Stimulated activated CD4-positive, alpha-beta T cell treated with anti-CD3 and anti-CD28 coated beads, Interleukin-4, amount 100 ng/mL, for 24 hours (primary cell): Measurements from ENCODE around the gene STOM.

Source experiments
- DNase-seq: peaks from one replicate; pipeline ENCODE4 v3.0.0-alpha.2; 2020

Gene STOM

GRCh38 chr9:121368745-121369144, 1.3 kb downstream of the STOM start:
- DNase-seq: no peak

- no peak for DNase-seq
Observed at GRCh38 chr9:121368138-121368522, 1.9 kb downstream of the STOM start.

GRCh38 chr9:121367306-121368137, 2.5 kb downstream of the STOM start:
- DNase-seq: no peak

- no peak for DNase-seq
Observed at GRCh38 chr9:121366611-121367192, 3.3 kb downstream of the STOM start.

GRCh38 chr9:121365564-121365963, 4.5 kb downstream of the STOM start:
- no peak for DNase-seq

GRCh38 chr9:121364886-121365285, 5.2 kb downstream of the STOM start:
- DNase-seq: no peak

- no peak for DNase-seq
Observed at GRCh38 chr9:121364077-121364476, 6.0 kb downstream of the STOM start.

- no peak for DNase-seq
Observed at GRCh38 chr9:121363622-121363961, 6.5 kb downstream of the STOM start.

- DNase-seq: no peak
Observed at GRCh38 chr9:121362813-121363621, 7.0 kb downstream of the STOM start.

- DNase-seq: no peak
Observed at GRCh38 chr9:121360601-121361374, 9.3 kb downstream of the STOM start.

- no peak for DNase-seq
Observed at GRCh38 chr9:121359351-121360294, 10.4 kb downstream of the STOM start.

- DNase-seq: no peak
Observed at GRCh38 chr9:121358751-121359150, 11.3 kb downstream of the STOM start.

GRCh38 chr9:121357011-121357410, 13.0 kb downstream of the STOM start:
- no peak for DNase-seq

- DNase-seq: no peak
Observed at GRCh38 chr9:121354762-121355161, 15.3 kb downstream of the STOM start.

GRCh38 chr9:121354141-121354540, 15.9 kb downstream of the STOM start:
- DNase-seq: no peak

GRCh38 chr9:121353241-121354061, 16.6 kb downstream of the STOM start:
- DNase-seq: peak; percentile 50

GRCh38 chr9:121350993-121351561, 19.0 kb downstream of the STOM start:
- DNase-seq: no peak

- no peak for DNase-seq
Observed at GRCh38 chr9:121350036-121350435, 20.0 kb downstream of the STOM start.

GRCh38 chr9:121349009-121349408, 21.0 kb downstream of the STOM start:
- DNase-seq: no peak

GRCh38 chr9:121348221-121348620, 21.8 kb downstream of the STOM start:
- no peak for DNase-seq

- no peak for DNase-seq
Observed at GRCh38 chr9:121345070-121345469, 25.0 kb downstream of the STOM start.
